GM21390 (cell line): ENCODE measurements around the gene GNE.
"Not testable (repeated sequence)": the region's sequence is repeated elsewhere in the genome, so short reads cannot be mapped to it uniquely, and the experiment has no call there.

Experiments used
- ATAC-seq: cut with Tn5 transposase; IDR thresholded peaks from one replicate; pipeline ENCODE4 v1.9.1; 2021; ENCODE audit not compliant: unreplicated experiment

The GNE gene

GRCh38 chr9:36211510-36211909 lies 46.7 kb downstream of the GNE start:
- no peak for ATAC-seq

GRCh38 chr9:36210722-36211121 lies 47.5 kb downstream of the GNE start:
- ATAC-seq = no peak

GRCh38 chr9:36208521-36209253 lies 49.6 kb downstream of the GNE start:
- ATAC-seq = no peak

GRCh38 chr9:36207546-36208012 lies 50.7 kb downstream of the GNE start:
- no peak for ATAC-seq

- ATAC-seq = no peak
Observed at GRCh38 chr9:36207016-36207415, 51.2 kb downstream of the GNE start.

GRCh38 chr9:36204906-36205547 lies 53.2 kb downstream of the GNE start:
- ATAC-seq = no peak

GRCh38 chr9:36194326-36195000 lies 63.8 kb downstream of the GNE start:
- no peak for ATAC-seq

GRCh38 chr9:36193023-36193422 lies 65.2 kb downstream of the GNE start:
- no peak for ATAC-seq

GRCh38 chr9:36192196-36192595 lies 66.1 kb downstream of the GNE start:
- no peak for ATAC-seq

- ATAC-seq = no peak
Observed at GRCh38 chr9:36191686-36192085, 66.6 kb downstream of the GNE start.

GRCh38 chr9:36191290-36191645 lies 67.0 kb downstream of the GNE start:
- ATAC-seq = peak; percentile 13

- peak; percentile 98 for ATAC-seq
Observed at GRCh38 chr9:36190388-36191289, 67.6 kb downstream of the GNE start, which contains the start of gene CLTA. Gene CLTA, plus strand, starts transcription at chr9:36190921. Its CDS starts 136 bp downstream, at chr9:36191057.

- ATAC-seq = no peak
Observed at GRCh38 chr9:36189976-36190375, 68.3 kb downstream of the GNE start.

GRCh38 chr9:36188212-36188611 lies 70.0 kb downstream of the GNE start:
- no peak for ATAC-seq

GRCh38 chr9:36187414-36187813 lies 70.8 kb downstream of the GNE start:
- ATAC-seq = no peak

GRCh38 chr9:36180243-36180642 lies 78.0 kb downstream of the GNE start:
- ATAC-seq = not testable (repeated sequence)

GRCh38 chr9:36177571-36177970 lies 80.7 kb downstream of the GNE start:
- ATAC-seq = no peak

GRCh38 chr9:36176496-36176895 lies 81.8 kb downstream of the GNE start:
- not testable (repeated sequence) for ATAC-seq

- ATAC-seq = not testable (repeated sequence)
Observed at GRCh38 chr9:36175209-36175608, 83.0 kb downstream of the GNE start.

GRCh38 chr9:36174731-36175130 lies 83.5 kb downstream of the GNE start:
- no peak for ATAC-seq

GRCh38 chr9:36174271-36174670 lies 84.0 kb downstream of the GNE start:
- no peak for ATAC-seq
